HCT116 (cell line): Measurements from ENCODE around the gene C2CD2. TPM values are rescaled to one million over a fixed set of nuclear protein-coding genes. Genes with fewer than 3 reads are reported as not detected.

ENCODE experiments used
- ATAC-seq: fragments of 200-7000 bp; cut with Tn5 transposase; 2 replicates; pipeline ENCODE4 v1.9.1; 2020; ENCODE audit warnings: mild to moderate bottlenecking, moderate library complexity
- BruUV-seq: library from RNA; stranded (reverse); fragments of 400-500 nt; replicated peaks from 2 replicates; lab custom pipeline; 2021; lab: Mats Ljungman, UMichigan
- CTCF ChIA-PET: fragments of 300-600 bp; sonication (Branson Sonifier 250); formaldehyde crosslinking; loops from one replicate; lab custom pipeline; 2021; ENCODE audit warnings: antibody characterized with exemption; lab: Charles Lee
- POLR2A ChIA-PET: fragments of 300-600, 350-600 bp; sonication (Branson Sonifier 250); formaldehyde crosslinking; loops from one replicate; lab custom pipeline; 2021; ENCODE audit warnings: antibody characterized with exemption; lab: Charles Lee
- RAD21 ChIA-PET, 2 experiments: fragments of 300-600 bp; sonication (Branson Sonifier 250); formaldehyde crosslinking; loops; one replicate each; lab custom pipeline; 2023; ENCODE audit warnings: low total read pairs in 2 of 2; ENCODE audit not compliant: uncharacterized antibody in 2 of 2, unreplicated experiment in 2 of 2, low non-redundant PET in 1 of 2; lab: Charles Lee
- DNase-seq: peaks from one replicate; pipeline ENCODE4 v3.0.0-alpha.2; 2010; ENCODE audit warnings: low read depth, low spot score
- H2AFZ ChIP-seq: fragments of 200-600 bp; shearing (Covaris generic), sonication (generic); 2 replicates; pipeline ENCODE4 v1.6.1; 2017; ENCODE audit warnings: low read depth, mixed run types, mixed read lengths, antibody characterized with exemption, low read length; ENCODE audit not compliant: poor library complexity, severe bottlenecking
- H3K27ac ChIP-seq: 2 replicates; pipeline ENCODE4 v1.5.1; 2012; ENCODE audit warnings: low read depth, low read length
- H3K27me3 ChIP-seq: fragments of 200-600 bp; sonication (generic); 2 replicates; pipeline ENCODE4 v1.6.1; 2016; ENCODE audit warnings: mixed run types, low read length, mixed read lengths; ENCODE audit not compliant: insufficient read depth
- H3K36me3 ChIP-seq, 2 experiments: fragments of 200-500 bp in 1 of 2; fragments of 200-600 bp in 1 of 2; sonication (Bioruptor generic) in 1 of 2; sonication (generic) in 1 of 2; 2 replicates each; pipeline versions ENCODE4 v1.5.1 to v1.6.1; 2014 to 2016; ENCODE audit warnings: low read length in 2 of 2, inconsistent platforms in 1 of 2, mixed read lengths in 1 of 2, mixed run types in 1 of 2; ENCODE audit not compliant: insufficient read depth in 2 of 2, control insufficient read depth in 1 of 2
- H3K4me1 ChIP-seq, 2 experiments: fragments of 200-600 bp in 1 of 2; sonication (generic) in 1 of 2; 2 replicates each; pipeline versions ENCODE4 v1.5.1 to v1.6.1; 2012 to 2017; ENCODE audit warnings: low read length in 2 of 2, inconsistent platforms in 1 of 2, mild to moderate bottlenecking in 1 of 2, mixed read lengths in 1 of 2, mixed run types in 1 of 2, moderate library complexity in 1 of 2; ENCODE audit not compliant: insufficient read depth in 2 of 2, control insufficient read depth in 1 of 2
- H3K4me2 ChIP-seq: fragments of 200-600 bp; sonication (generic); 2 replicates; pipeline ENCODE4 v1.6.1; 2017; ENCODE audit warnings: mixed run types, low read length, mixed read lengths
- H3K4me3 ChIP-seq, 2 experiments: fragments of 200-600 bp in 1 of 2; sonication (generic) in 1 of 2; replicated peaks in 1 of 2; 2 replicates each; pipeline ENCODE4 v1.5.1; 2011 to 2016; ENCODE audit warnings: low read length in 2 of 2, control low read depth in 1 of 2, low read depth in 1 of 2, mild to moderate bottlenecking in 1 of 2, mixed read lengths in 1 of 2, mixed run types in 1 of 2
- H3K79me2 ChIP-seq: fragments of 200-600 bp; sonication (generic); 2 replicates; pipeline ENCODE4 v1.6.1; 2017; ENCODE audit warnings: mild to moderate bottlenecking, mixed run types, low read length, moderate library complexity, mixed read lengths; ENCODE audit not compliant: insufficient read depth
- H3K9ac ChIP-seq: fragments of 200-600 bp; sonication (generic); 2 replicates; pipeline ENCODE4 v1.6.1; 2016; ENCODE audit warnings: low read length, mixed read lengths
- H3K9me2 ChIP-seq: fragments of 200-600 bp; sonication (generic), shearing (Covaris generic); 2 replicates; pipeline ENCODE4 v1.6.1; 2017; ENCODE audit warnings: mixed run types, mild to moderate bottlenecking, moderate library complexity; ENCODE audit not compliant: insufficient read depth
- H3K9me3 ChIP-seq, 2 experiments: fragments of 200-500 bp in 1 of 2; fragments of 200-600 bp in 1 of 2; sonication (Bioruptor generic) in 1 of 2; sonication (generic) in 1 of 2; 2 replicates each; pipeline ENCODE4 v1.6.1; 2014 to 2017; ENCODE audit warnings: low read length in 2 of 2, mixed read lengths in 2 of 2, inconsistent platforms in 1 of 2, low read depth in 1 of 2, mild to moderate bottlenecking in 1 of 2, mixed run types in 1 of 2, moderate library complexity in 1 of 2; ENCODE audit not compliant: control insufficient read depth in 1 of 2, insufficient read depth in 1 of 2
- H4K20me1 ChIP-seq: fragments of 200-600 bp; sonication (generic), shearing (Covaris generic); 2 replicates; pipeline ENCODE4 v1.6.1; 2017; ENCODE audit warnings: mixed run types, mild to moderate bottlenecking, moderate library complexity; ENCODE audit not compliant: insufficient read depth
- ATF3 ChIP-seq: IDR thresholded peaks from 2 replicates; pipeline ENCODE4 v1.6.1; 2012
- CBX3 ChIP-seq: IDR thresholded peaks from 2 replicates; pipeline ENCODE4 v1.6.1; 2012; ENCODE audit warnings: low read depth
- CTCF ChIP-seq, 3 experiments: fragments of 200-600 bp in 1 of 3; sonication (generic) in 1 of 3; IDR thresholded peaks in 2 of 3; conservative IDR thresholded peaks in 1 of 3; 2 replicates each; pipeline ENCODE4 v1.5.1; 2012 to 2017; ENCODE audit warnings: low read depth in 2 of 3, low read length in 2 of 3, antibody characterized with exemption in 1 of 3, borderline replicate concordance in 1 of 3, control low read depth in 1 of 3, mild to moderate bottlenecking in 1 of 3, mixed read lengths in 1 of 3, mixed run types in 1 of 3, moderate library complexity in 1 of 3; ENCODE audit not compliant: insufficient read depth in 1 of 3
- JUND ChIP-seq: IDR thresholded peaks from 2 replicates; pipeline ENCODE4 v1.6.1; 2012
- RAD21 ChIP-seq: IDR thresholded peaks from 2 replicates; pipeline ENCODE4 v1.6.1; 2012; ENCODE audit warnings: low read depth, mild to moderate bottlenecking
- SIN3A ChIP-seq: IDR thresholded peaks from 2 replicates; pipeline ENCODE4 v1.6.1; 2012; ENCODE audit warnings: low read depth
- SRF ChIP-seq: IDR thresholded peaks from 2 replicates; pipeline ENCODE4 v1.6.1; 2012; ENCODE audit warnings: low read depth
- TCF7L2 ChIP-seq: IDR thresholded peaks from 2 replicates; pipeline ENCODE4 v1.7.0; 2011; ENCODE audit warnings: borderline replicate concordance, inconsistent platforms; ENCODE audit not compliant: insufficient read depth, insufficient read length; ENCODE audit errors: extremely low read depth
- YY1 ChIP-seq: IDR thresholded peaks from 2 replicates; pipeline ENCODE4 v1.6.1; 2011; ENCODE audit warnings: low read length, low read depth, moderate library complexity, mild to moderate bottlenecking; ENCODE audit not compliant: insufficient replicate concordance; ENCODE audit errors: extremely low read depth
- ZNF274 ChIP-seq: fragments of 200-500 bp; sonication (Bioruptor generic); IDR thresholded peaks from 2 replicates; pipeline ENCODE4 v1.6.1; 2014; ENCODE audit warnings: mild to moderate bottlenecking, low read depth, low read length, inconsistent platforms
- intact Hi-C: fragments of 100-400 bp; cut with micrococcal nuclease; formaldehyde crosslinking; loops from 2 replicates; pipeline ENCODE4 v1.10.0; 2022
- total RNA-seq: library from RNA; stranded (reverse); gene quantifications from one replicate; pipeline ENCODE4 v1.2.1, GENCODE V29; 2021; ENCODE audit not compliant: unreplicated experiment

The C2CD2 gene
- total RNA-seq, 1 experiment from 2014 or later, result 22.0 TPM

GRCh38 chr21:41948901-41949300, 4.9 kb downstream of the C2CD2 start:
- Histone ChIP-seq H3K4me3 (no peak overlapping the region), H3K9me2 (no peaks in the 10 kb centered on the region), H3K4me1 (peaks cover 12 to 14% of the 10 kb centered on the region in 2 experiments), H3K4me2 (no peak overlapping the region), H3K9ac (no peak overlapping the region), H3K36me3 (0 out of 4 replicates have a peak, but pooled peaks cover 0 to 4% of the 10 kb centered on the region in 2 experiments), H2AFZ (no peak overlapping the region), H3K9me3 (no peaks in the 10 kb centered on the region), H3K79me2 (peaks cover 86% of the 10 kb centered on the region), H3K27me3 (no peaks in the 10 kb centered on the region), H4K20me1 (0 out of 2 replicates have a peak, but pooled peaks cover 4% of the 10 kb centered on the region), H3K27ac (no peak overlapping the region)
- no peak for DNase-seq
- intact Hi-C loops, result no loop called here
- ChIA-PET RAD21 (interaction anchor here in 1 of 2 experiments (0.5 kb wide), 1 partner anchor 17 kb away, joined by 3 read pairs; no protein-coding TSS in a partner anchor), CTCF (no interaction called here), POLR2A (no interaction called here)
- no peak for ATAC-seq
- no TSS peak for BruUV-seq
- TF ChIP-seq JUND, result no peak
- no peak for TF ChIP-seq CBX3
- TF ChIP-seq CTCF (IDR thresholded peaks at IDR 0.05 in 2 of 3, conservative IDR thresholded peaks at IDR 0.05 in 1 of 3; ENCODE audit: borderline replicate concordance in 1 of 3, insufficient read depth in 1 of 3, low read depth in 2 of 3, low read length in 2 of 3), result no peak
- no peak for TF ChIP-seq ZNF274
- no peak for TF ChIP-seq RAD21
- TF ChIP-seq TCF7L2, result no peak
- no peak for TF ChIP-seq ATF3
- TF ChIP-seq SIN3A, result no peak
- no peak for TF ChIP-seq SRF
- no peak for TF ChIP-seq YY1
